ENCODE results near the gene MTCH2. TPM values are rescaled to one million over a fixed set of nuclear protein-coding genes. Genes with fewer than 3 reads are reported as not detected.

Gene MTCH2
- polyA plus RNA-seq, 1 experiment: 194 TPM

- no peak for DNase-seq (ENCODE audit: low read depth, low spot score)
- Histone ChIP-seq H3K4me3 (ENCODE audit: low read depth, low read length) (no peak overlapping the region), H3K27me3 (ENCODE audit: control insufficient read depth, insufficient read depth, low read length) (peaks cover 28% of the 10 kb centered on the region), H3K9me3 (ENCODE audit: control insufficient read depth, insufficient read depth, low read length) (peaks cover 8% of the 10 kb centered on the region; the same call in 1 of the 2 replicates), H3K27ac (ENCODE audit: low read depth, low read length) (no peak overlapping the region)
- ChIA-PET POLR2A (no interaction called here), CTCF (no interaction called here)
- TF ChIP-seq CTCF (IDR thresholded peaks at IDR 0.05; ENCODE audit: low read depth, low read length): no peak
Observed at GRCh38 chr11:47589118-47589517, 53.2 kb downstream of the MTCH2 start.

- DNase-seq (ENCODE audit: low read depth, low spot score): no peak
- TF ChIP-seq CTCF (IDR thresholded peaks at IDR 0.05; ENCODE audit: low read depth, low read length): no peak
- Histone ChIP-seq H3K27ac (ENCODE audit: low read depth, low read length) (no peak overlapping the region), H3K4me3 (ENCODE audit: low read depth, low read length) (no peak overlapping the region), H3K9me3 (ENCODE audit: control insufficient read depth, insufficient read depth, low read length) (peaks cover 8% of the 10 kb centered on the region; the same call in 1 of the 2 replicates), H3K27me3 (ENCODE audit: control insufficient read depth, insufficient read depth, low read length) (peaks cover 16% of the 10 kb centered on the region)
- CTCF ChIA-PET: no interaction called here
- POLR2A ChIA-PET: no interaction called here
Observed at GRCh38 chr11:47587723-47588326, 54.5 kb downstream of the MTCH2 start.

GRCh38 chr11:47587039-47587716 lies 55.2 kb downstream of the MTCH2 start:
- ChIA-PET POLR2A (no interaction called here), CTCF (no interaction called here)
- no peak for TF ChIP-seq CTCF (IDR thresholded peaks at IDR 0.05; ENCODE audit: low read depth, low read length)
- peaks cover 8% of the 10 kb centered on the region; the same call in 1 of the 2 replicates for H3K9me3 ChIP-seq (ENCODE audit: control insufficient read depth, insufficient read depth, low read length)
- no peak for DNase-seq (ENCODE audit: low read depth, low spot score)
- no peak overlapping the region for H3K27ac ChIP-seq (ENCODE audit: low read depth, low read length)
- H3K27me3 ChIP-seq (ENCODE audit: control insufficient read depth, insufficient read depth, low read length): peaks cover 10% of the 10 kb centered on the region
- no peak overlapping the region for H3K4me3 ChIP-seq (ENCODE audit: low read depth, low read length)

GRCh38 chr11:47586098-47586855 lies 56.1 kb downstream of the MTCH2 start, which contains the start of gene FAM180B:
TSS of gene FAM180B (plus strand) at chr11:47586678. CDS start at chr11:47586769, 91 bp downstream.
- POLR2A ChIA-PET: interaction anchor here (0.9 kb wide), 1 partner anchor 9 kb away, joined by 3 read pairs; no protein-coding TSS in a partner anchor
- H3K4me3 ChIP-seq (ENCODE audit: low read depth, low read length): no peak within 1 kb of the TSS
- TF ChIP-seq CTCF (IDR thresholded peaks at IDR 0.05; ENCODE audit: low read depth, low read length): no peak
- peaks cover 8% of the 10 kb centered on the region; the same call in 1 of the 2 replicates for H3K9me3 ChIP-seq (ENCODE audit: control insufficient read depth, insufficient read depth, low read length)
- H3K27me3 ChIP-seq (ENCODE audit: control insufficient read depth, insufficient read depth, low read length): peaks cover 4% of the 10 kb centered on the region
- no peak for DNase-seq (ENCODE audit: low read depth, low spot score)
- no peak within 1 kb of the TSS for H3K27ac ChIP-seq (ENCODE audit: low read depth, low read length)
- CTCF ChIA-PET: no interaction called here
